Measurements from ENCODE around the gene TEAD1.

DNA sequence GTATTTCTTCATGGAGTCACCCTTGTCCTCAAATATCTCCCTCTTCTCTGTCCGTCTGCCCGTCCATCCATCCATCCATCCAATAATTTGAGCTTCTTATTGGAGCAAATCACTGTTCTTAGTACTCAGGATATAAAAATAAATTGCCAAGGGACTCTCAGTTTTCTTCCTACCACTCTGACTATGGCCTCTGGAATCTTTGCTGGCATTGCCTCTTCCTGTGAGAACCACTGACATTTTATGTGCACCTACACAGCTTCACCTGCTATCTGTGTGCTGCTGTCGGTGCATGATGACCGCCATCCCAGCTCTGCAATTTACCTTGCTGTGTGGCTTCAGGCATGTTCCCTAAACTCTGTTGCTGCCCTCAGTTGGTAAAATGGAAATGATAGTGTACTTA is 37.9 kb downstream of the TEAD1 start:
- TF ChIP-seq POLR2AphosphoS5 (IDR thresholded peaks at IDR 0.05; ENCODE audit: low read depth, low read length) = no peak
- no peak for TF ChIP-seq TAF1 (IDR thresholded peaks at IDR 0.05; ENCODE audit: borderline replicate concordance, insufficient read depth, low read length)
- no peak for TF ChIP-seq SIN3A (IDR thresholded peaks at IDR 0.05; ENCODE audit: borderline replicate concordance, insufficient read depth, low read length)
- TF ChIP-seq, protein P1, sequence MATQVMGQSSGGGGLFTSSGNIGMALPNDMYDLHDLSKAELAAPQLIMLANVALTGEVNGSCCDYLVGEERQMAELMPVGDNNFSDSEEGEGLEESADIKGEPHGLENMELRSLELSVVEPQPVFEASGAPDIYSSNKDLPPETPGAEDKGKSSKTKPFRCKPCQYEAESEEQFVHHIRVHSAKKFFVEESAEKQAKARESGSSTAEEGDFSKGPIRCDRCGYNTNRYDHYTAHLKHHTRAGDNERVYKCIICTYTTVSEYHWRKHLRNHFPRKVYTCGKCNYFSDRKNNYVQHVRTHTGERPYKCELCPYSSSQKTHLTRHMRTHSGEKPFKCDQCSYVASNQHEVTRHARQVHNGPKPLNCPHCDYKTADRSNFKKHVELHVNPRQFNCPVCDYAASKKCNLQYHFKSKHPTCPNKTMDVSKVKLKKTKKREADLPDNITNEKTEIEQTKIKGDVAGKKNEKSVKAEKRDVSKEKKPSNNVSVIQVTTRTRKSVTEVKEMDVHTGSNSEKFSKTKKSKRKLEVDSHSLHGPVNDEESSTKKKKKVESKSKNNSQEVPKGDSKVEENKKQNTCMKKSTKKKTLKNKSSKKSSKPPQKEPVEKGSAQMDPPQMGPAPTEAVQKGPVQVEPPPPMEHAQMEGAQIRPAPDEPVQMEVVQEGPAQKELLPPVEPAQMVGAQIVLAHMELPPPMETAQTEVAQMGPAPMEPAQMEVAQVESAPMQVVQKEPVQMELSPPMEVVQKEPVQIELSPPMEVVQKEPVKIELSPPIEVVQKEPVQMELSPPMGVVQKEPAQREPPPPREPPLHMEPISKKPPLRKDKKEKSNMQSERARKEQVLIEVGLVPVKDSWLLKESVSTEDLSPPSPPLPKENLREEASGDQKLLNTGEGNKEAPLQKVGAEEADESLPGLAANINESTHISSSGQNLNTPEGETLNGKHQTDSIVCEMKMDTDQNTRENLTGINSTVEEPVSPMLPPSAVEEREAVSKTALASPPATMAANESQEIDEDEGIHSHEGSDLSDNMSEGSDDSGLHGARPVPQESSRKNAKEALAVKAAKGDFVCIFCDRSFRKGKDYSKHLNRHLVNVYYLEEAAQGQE (IDR thresholded peaks at IDR 0.05; ENCODE audit: insufficient read depth in 1 of 2, low read depth in 2 of 2, low read length in 2 of 2) = no peak
